SK-N-MC (cell line): ENCODE results near the gene RPL26.

ENCODE experiments used
- EZH2 ChIP-seq: fragments of 200-600 bp; sonication (generic); IDR thresholded peaks from one replicate; pipeline ENCODE4 v1.6.1; 2017; ENCODE audit warnings: antibody characterized with exemption
- FOXP2 ChIP-seq: optimal IDR thresholded peaks from 2 replicates; pipeline ENCODE3; 2011; ENCODE audit warnings: mild to moderate bottlenecking, moderate library complexity; ENCODE audit not compliant: insufficient read depth; ENCODE audit errors: extremely low read length, control extremely low read depth
- POLR2AphosphoS5 ChIP-seq: IDR thresholded peaks from 2 replicates; pipeline ENCODE4 v1.6.1; 2012; ENCODE audit warnings: mild to moderate bottlenecking, low read depth, low read length, borderline replicate concordance

DNA sequence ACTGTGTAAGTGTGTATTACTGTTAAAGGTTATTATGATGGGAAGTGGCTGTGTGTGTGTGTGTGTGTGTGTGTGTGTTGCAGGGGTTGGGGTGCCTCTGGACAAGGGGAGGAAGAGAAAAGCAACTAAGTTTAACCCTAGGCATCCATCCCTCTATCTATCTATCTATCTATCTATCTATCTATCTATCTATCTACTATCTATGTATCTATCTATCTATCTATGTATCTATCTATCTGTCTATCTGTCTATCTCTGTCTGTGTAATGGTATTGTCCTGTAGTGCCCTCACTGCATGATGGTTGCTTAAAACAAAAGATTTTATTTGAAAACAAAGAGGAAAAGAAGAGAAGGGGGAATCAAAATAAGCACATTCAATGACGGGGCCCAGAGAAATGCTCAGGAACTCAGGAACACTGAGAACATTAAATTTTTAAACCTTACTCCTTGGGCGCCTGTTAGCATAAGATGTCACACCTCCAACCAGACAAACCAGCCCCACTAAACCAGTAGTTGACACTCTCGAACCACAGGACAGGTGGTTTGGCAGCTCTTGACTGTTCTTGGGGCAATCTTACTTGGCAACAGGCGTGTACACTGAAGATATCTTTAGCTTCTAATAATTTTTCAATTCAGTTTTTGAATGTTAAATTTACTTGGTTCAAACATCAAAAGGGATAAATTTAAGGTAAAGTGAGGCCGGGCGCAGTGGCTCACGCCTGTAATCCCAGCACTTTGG is 5.1 kb upstream of the RPL26 start:
- TF ChIP-seq EZH2 (no peak), FOXP2 (no peak), POLR2AphosphoS5 (no peak)
